Mesenchymal stem cell (in vitro differentiated cells and primary cell): ENCODE results near the gene MAPK1IP1L.

Source experiments
- DNase-seq: peaks from one replicate; pipeline ENCODE4 v3.0.0-alpha.2; 2013
- H2AFZ ChIP-seq: one replicate; pipeline ENCODE4 v1.6.1; 2013; ENCODE audit warnings: low read depth, mild to moderate bottlenecking, control low read depth, inconsistent platforms, low read length, moderate library complexity
- H2AK5ac ChIP-seq: 2 replicates; pipeline ENCODE4 v1.6.1; 2013; ENCODE audit warnings: low read length, moderate library complexity, mild to moderate bottlenecking, inconsistent platforms; ENCODE audit not compliant: severe bottlenecking
- H2BK120ac ChIP-seq: one replicate; pipeline ENCODE4 v1.6.1; 2013; ENCODE audit warnings: low read depth, mild to moderate bottlenecking, inconsistent platforms, low read length, moderate library complexity
- H2BK12ac ChIP-seq, 2 experiments: one replicate each; pipeline ENCODE4 v1.6.1; 2013; ENCODE audit warnings: inconsistent platforms in 2 of 2, low read length in 2 of 2, mild to moderate bottlenecking in 2 of 2, moderate library complexity in 2 of 2, control low read depth in 1 of 2
- H2BK15ac ChIP-seq: one replicate; pipeline ENCODE4 v1.6.1; 2013; ENCODE audit warnings: mild to moderate bottlenecking, low read depth, inconsistent platforms; ENCODE audit not compliant: poor library complexity, severe bottlenecking
- H2BK5ac ChIP-seq: 2 replicates; pipeline ENCODE4 v1.6.1; 2013; ENCODE audit warnings: low read depth, mild to moderate bottlenecking, low read length, control low read depth, inconsistent platforms; ENCODE audit not compliant: poor library complexity, severe bottlenecking
- H3K14ac ChIP-seq, 2 experiments: one replicate each; pipeline ENCODE4 v1.6.1; 2013; ENCODE audit warnings: inconsistent platforms in 2 of 2, low read length in 2 of 2, control low read depth in 1 of 2, mild to moderate bottlenecking in 1 of 2, moderate library complexity in 1 of 2
- H3K18ac ChIP-seq, 2 experiments: one replicate each; pipeline ENCODE4 v1.6.1; 2013; ENCODE audit warnings: inconsistent platforms in 2 of 2, low read length in 2 of 2, control low read depth in 1 of 2, low read depth in 1 of 2, mild to moderate bottlenecking in 1 of 2
- H3K23ac ChIP-seq, 2 experiments: one replicate each; pipeline ENCODE4 v1.6.1; 2013; ENCODE audit warnings: inconsistent platforms in 2 of 2, low read length in 2 of 2, mild to moderate bottlenecking in 2 of 2, moderate library complexity in 2 of 2, control low read depth in 1 of 2
- H3K27ac ChIP-seq: 2 replicates; pipeline ENCODE4 v1.5.1; 2013; ENCODE audit warnings: mild to moderate bottlenecking, moderate library complexity, low read length, control low read depth, inconsistent platforms; ENCODE audit not compliant: poor library complexity, severe bottlenecking
- H3K27me3 ChIP-seq, 2 experiments: 2 replicates each; pipeline versions ENCODE4 v1.6.1 to v1.7.0; 2013; ENCODE audit warnings: low read length in 2 of 2, mild to moderate bottlenecking in 2 of 2, moderate library complexity in 2 of 2, control low read depth in 1 of 2, inconsistent platforms in 1 of 2; ENCODE audit not compliant: control insufficient read depth in 1 of 2, insufficient read depth in 1 of 2
- H3K36me3 ChIP-seq, 2 experiments: 2 replicates each; pipeline versions ENCODE4 v1.6.1 to v1.7.0; 2013; ENCODE audit warnings: low read length in 2 of 2, control low read depth in 1 of 2, inconsistent platforms in 1 of 2, low read depth in 1 of 2, mild to moderate bottlenecking in 1 of 2; ENCODE audit not compliant: insufficient read depth in 2 of 2, control insufficient read depth in 1 of 2
- H3K4ac ChIP-seq, 2 experiments: one replicate each; pipeline ENCODE4 v1.6.1; 2013; ENCODE audit warnings: inconsistent platforms in 2 of 2, low read length in 2 of 2, mild to moderate bottlenecking in 2 of 2, moderate library complexity in 2 of 2, control low read depth in 1 of 2, low read depth in 1 of 2
- H3K4me1 ChIP-seq: 2 replicates; pipeline ENCODE4 v1.6.1; 2013; ENCODE audit warnings: low read depth, low read length, control low read depth; ENCODE audit not compliant: control insufficient read depth, insufficient read depth
- H3K4me2 ChIP-seq: 2 replicates; pipeline ENCODE4 v1.6.1; 2013; ENCODE audit warnings: low read length, mild to moderate bottlenecking, inconsistent platforms; ENCODE audit not compliant: poor library complexity, severe bottlenecking
- H3K4me3 ChIP-seq, 2 experiments: 2 replicates each; pipeline versions ENCODE4 v1.5.1 to v1.7.0; 2013; ENCODE audit warnings: low read length in 2 of 2, mild to moderate bottlenecking in 2 of 2, control low read depth in 1 of 2, low read depth in 1 of 2; ENCODE audit not compliant: insufficient read depth in 1 of 2
- H3K79me1 ChIP-seq: replicated peaks from 2 replicates; pipeline ENCODE4 v1.6.1; 2013; ENCODE audit warnings: mild to moderate bottlenecking, control low read depth, low read length, inconsistent platforms; ENCODE audit not compliant: poor library complexity, severe bottlenecking
- H3K9ac ChIP-seq: 2 replicates; pipeline ENCODE4 v1.7.0; 2013; ENCODE audit warnings: mild to moderate bottlenecking, low read length, moderate library complexity
- H3K9me3 ChIP-seq: 2 replicates; pipeline ENCODE4 v1.7.0; 2013; ENCODE audit warnings: mild to moderate bottlenecking, low read length; ENCODE audit not compliant: control insufficient read depth
- H4K8ac ChIP-seq: one replicate; pipeline ENCODE4 v1.6.1; 2013; ENCODE audit warnings: inconsistent platforms, mild to moderate bottlenecking, low read length, moderate library complexity
- H4K91ac ChIP-seq: one replicate; pipeline ENCODE4 v1.6.1; 2013; ENCODE audit warnings: mild to moderate bottlenecking, low read length, inconsistent platforms
- WGBS: methylation state at CpG from one replicate; pipeline ENCODE4 v1.1.7; 2013; ENCODE audit warnings: mixed read lengths; 5-methylcytosine and 5-hydroxymethylcytosine counted together

The MAPK1IP1L gene

DNA sequence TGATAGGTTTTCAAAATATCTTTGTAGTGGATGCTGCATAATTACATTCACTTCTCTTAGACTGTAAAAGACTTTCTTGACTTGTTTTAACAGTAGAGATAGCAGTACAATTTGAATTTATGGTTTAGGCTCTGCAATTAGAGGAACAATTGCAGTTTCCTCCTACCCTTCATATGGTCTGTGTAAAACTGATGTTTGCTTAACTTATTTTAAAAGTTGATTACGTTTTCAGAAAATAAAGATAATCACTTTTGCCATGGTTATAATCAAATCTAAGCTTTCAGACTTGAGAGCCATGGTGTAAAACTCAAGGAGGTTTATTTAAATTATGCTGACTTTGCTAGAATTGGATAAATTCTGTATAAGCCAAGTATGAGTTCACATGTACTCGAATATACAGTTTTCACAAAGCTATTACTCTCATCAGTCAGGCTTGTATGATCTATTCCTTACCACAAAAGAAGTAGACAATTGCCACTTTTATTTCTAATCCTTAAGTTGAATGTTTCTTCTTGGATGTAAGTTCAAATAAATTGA lies 2.5 kb upstream of the MAPK1IP1L start:
- H3K4ac ChIP-seq: no peak overlapping the region
- WGBS: no CpG with 5 or more reads among the region's 2 CpGs

GRCh38 chr14:55051165-55051422 lies 353 bp upstream of the MAPK1IP1L start:
- no peak for DNase-seq
- Histone ChIP-seq H3K4me2 (peak overlapping the region; percentile 78), H3K14ac (no peak overlapping the region), H2BK15ac (no peak overlapping the region), H3K9me3 (no peaks in the 10 kb centered on the region), H2BK5ac (peak overlapping the region; percentile 35), H3K27me3 (no peaks in the 10 kb centered on the region), H4K91ac (peak overlapping the region; percentile 68), H3K4me1 (peaks cover 3% of the 10 kb centered on the region), H3K4ac (peak overlapping the region; percentile 83 to 84), H2AFZ (no peak overlapping the region), H2BK120ac (no peak overlapping the region), H3K9ac (peak overlapping the region; percentile 100), H3K23ac (no peak overlapping the region), H3K27ac (peak overlapping the region; percentile 97), H3K36me3 (peaks cover 0 to 24% of the 10 kb centered on the region in 2 experiments), H2BK12ac (no peak overlapping the region), H4K8ac (peak overlapping the region; percentile 95), H3K79me1 (peaks cover 1% of the 10 kb centered on the region), H2AK5ac (no peak overlapping the region), H3K4me3 (peak overlapping the region; percentile 45 to 91), H3K18ac (peak overlapping the region in 1 of 2 experiments; percentile 80)
- 7% methylated on average over 10 of the region's 10 CpGs for WGBS

More for the DNA sequence above, 2.5 kb upstream of the MAPK1IP1L start:
- H4K8ac ChIP-seq: no peak overlapping the region
- H3K23ac ChIP-seq: no peak overlapping the region
- H2AK5ac ChIP-seq: no peak overlapping the region
- no peak overlapping the region for H3K9ac ChIP-seq
- H3K27ac ChIP-seq: no peak overlapping the region
- no peak overlapping the region for H3K4me3 ChIP-seq
- H3K18ac ChIP-seq: no peak overlapping the region
- no peaks in the 10 kb centered on the region for H3K27me3 ChIP-seq
- H2BK15ac ChIP-seq: no peak overlapping the region
- H3K14ac ChIP-seq: no peak overlapping the region
- H3K36me3 ChIP-seq: peaks cover 0 to 28% of the 10 kb centered on the region in 2 experiments
- no peak overlapping the region for H2BK120ac ChIP-seq
- H2BK12ac ChIP-seq: no peak overlapping the region
- H2BK5ac ChIP-seq: no peak overlapping the region
- H3K9me3 ChIP-seq: no peaks in the 10 kb centered on the region
- peaks cover 3% of the 10 kb centered on the region for H3K4me1 ChIP-seq
- H2AFZ ChIP-seq: no peak overlapping the region
- no peak for DNase-seq
- peaks cover 2% of the 10 kb centered on the region for H3K79me1 ChIP-seq
- no peak overlapping the region for H4K91ac ChIP-seq
- no peak overlapping the region for H3K4me2 ChIP-seq

- Histone ChIP-seq H3K36me3 (peaks cover 0 to 24% of the 10 kb centered on the region in 2 experiments), H3K27me3 (no peaks in the 10 kb centered on the region), H3K18ac (peak overlapping the region in 1 of 2 experiments; percentile 62), H2BK15ac (peak overlapping the region; percentile 94), H3K9ac (peak overlapping the region; percentile 100), H3K14ac (peak overlapping the region in 1 of 2 experiments; percentile 86), H3K9me3 (no peaks in the 10 kb centered on the region), H2AFZ (no peak overlapping the region), H2AK5ac (peak overlapping the region; percentile 88), H2BK12ac (no peak overlapping the region), H3K4me1 (peaks cover 3% of the 10 kb centered on the region), H3K23ac (no peak overlapping the region), H2BK120ac (no peak overlapping the region), H3K4me3 (peak overlapping the region; percentile 91 to 100), H2BK5ac (peak overlapping the region; percentile 70), H3K4me2 (peak overlapping the region; percentile 77), H4K8ac (peak overlapping the region; percentile 37), H3K79me1 (peaks cover 1% of the 10 kb centered on the region), H3K4ac (peak overlapping the region; percentile 24 to 91), H3K27ac (peak overlapping the region; percentile 96), H4K91ac (no peak overlapping the region)
- WGBS: 0% methylated on average over 11 of the region's 14 CpGs
- DNase-seq: peak; percentile 50
These were observed 953 bp downstream of the MAPK1IP1L start for GRCh38 chr14:55052269-55052930.

DNA sequence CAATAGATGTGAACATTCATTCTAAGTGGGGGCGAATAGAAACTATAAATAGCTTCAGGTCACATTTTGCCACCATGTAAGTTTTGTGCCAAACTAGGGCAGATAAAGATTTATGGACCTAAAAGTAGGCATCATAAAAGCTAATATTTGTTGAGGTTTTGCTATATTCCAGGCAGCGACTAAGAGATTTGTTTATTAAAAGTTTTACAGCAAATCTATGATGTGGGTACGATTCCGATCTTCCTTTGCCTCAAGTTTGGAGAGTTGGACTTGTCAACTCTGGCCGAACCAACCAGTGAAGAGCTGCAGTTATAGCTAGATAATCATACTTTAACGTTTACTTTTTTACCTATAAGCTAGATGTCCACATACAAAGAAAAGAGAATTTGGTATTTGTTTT lies 1.6 kb downstream of the MAPK1IP1L start:
- no peak overlapping the region for H2BK120ac ChIP-seq
- no peak overlapping the region for H4K8ac ChIP-seq
- no peak overlapping the region for H3K23ac ChIP-seq
- H2AK5ac ChIP-seq: no peak overlapping the region
- no peaks in the 10 kb centered on the region for H3K9me3 ChIP-seq
- WGBS: 78% methylated on average over 6 of the region's 6 CpGs
- H2BK12ac ChIP-seq: no peak overlapping the region
- no peaks in the 10 kb centered on the region for H3K27me3 ChIP-seq
- H3K4me3 ChIP-seq: peak overlapping the region in 1 of 2 experiments; percentile 91
- no peak overlapping the region for H3K14ac ChIP-seq
- no peak overlapping the region for H2AFZ ChIP-seq
- H2BK15ac ChIP-seq: no peak overlapping the region
- no peak overlapping the region for H4K91ac ChIP-seq
- H3K18ac ChIP-seq: no peak overlapping the region
- H3K27ac ChIP-seq: peak overlapping the region; percentile 96
- peaks cover 3% of the 10 kb centered on the region for H3K4me1 ChIP-seq
- no peak for DNase-seq
- peaks cover 1% of the 10 kb centered on the region for H3K79me1 ChIP-seq
- no peak overlapping the region for H2BK5ac ChIP-seq
- H3K4me2 ChIP-seq: peak overlapping the region; percentile 77
- peak overlapping the region; percentile 100 for H3K9ac ChIP-seq
- H3K36me3 ChIP-seq: peaks cover 0 to 29% of the 10 kb centered on the region in 2 experiments
- H3K4ac ChIP-seq: no peak overlapping the region
